IMR-90 (cell line): Measurements from ENCODE around the gene DTX1. TPM values are rescaled to one million over a fixed set of nuclear protein-coding genes. Genes with fewer than 3 reads are reported as not detected.

Experiments used
- ATAC-seq: fragments of 200-7000 bp; cut with Tn5 transposase; 2 replicates; pipeline ENCODE4 v1.9.1; 2020; ENCODE audit warnings: low read depth, mild to moderate bottlenecking, moderate library complexity
- BruUV-seq: library from RNA; stranded (reverse); fragments of 400-500 nt; replicated peaks from 2 replicates; lab custom pipeline; 2021; lab: Mats Ljungman, UMichigan
- CTCF ChIA-PET: fragments of 300-600 bp; formaldehyde crosslinking; extraction: SDS; loops from one replicate; lab custom pipeline; 2021; ENCODE audit warnings: antibody characterized with exemption; lab: Yijun Ruan, JAX
- POLR2A ChIA-PET: fragments of 300-600 bp; sonication (Branson Sonifier 250); formaldehyde crosslinking; loops from one replicate; lab custom pipeline; 2022; ENCODE audit warnings: antibody characterized with exemption; ENCODE audit not compliant: unreplicated experiment; lab: Charles Lee
- DNase-seq: peaks from one replicate; pipeline ENCODE4 v3.0.0; 2013
- H2AFZ ChIP-seq: replicated peaks from 2 replicates; pipeline ENCODE3; 2013; ENCODE audit warnings: low read length, mild to moderate bottlenecking; ENCODE audit not compliant: poor library complexity
- H2AK5ac ChIP-seq: 2 replicates; pipeline ENCODE4 v1.6.1; 2013; ENCODE audit warnings: low read depth, low read length, inconsistent platforms
- H2AK9ac ChIP-seq: replicated peaks from 2 replicates; pipeline ENCODE3; 2013; ENCODE audit warnings: mild to moderate bottlenecking, low read depth, low read length, moderate library complexity; ENCODE audit not compliant: poor library complexity
- H2BK120ac ChIP-seq: 2 replicates; pipeline ENCODE4 v1.6.1; 2013; ENCODE audit warnings: low read depth, low read length, inconsistent platforms
- H2BK15ac ChIP-seq: 3 replicates; pipeline ENCODE4 v1.6.1; 2013; ENCODE audit warnings: low read depth, low read length, inconsistent platforms
- H2BK20ac ChIP-seq: 2 replicates; pipeline ENCODE4 v1.6.1; 2013; ENCODE audit warnings: low read depth, mild to moderate bottlenecking, inconsistent platforms, low read length, moderate library complexity
- H2BK5ac ChIP-seq: 2 replicates; pipeline ENCODE4 v1.6.1; 2013; ENCODE audit warnings: mild to moderate bottlenecking, low read depth, low read length, inconsistent platforms; ENCODE audit not compliant: poor library complexity, severe bottlenecking
- H3K14ac ChIP-seq: replicated peaks from 2 replicates; pipeline ENCODE4 v1.6.1; 2013; ENCODE audit warnings: low read depth, low read length, inconsistent platforms
- H3K18ac ChIP-seq: 2 replicates; pipeline ENCODE4 v1.6.1; 2013; ENCODE audit warnings: low read depth, low read length, control low read depth
- H3K23ac ChIP-seq: 2 replicates; pipeline ENCODE4 v1.6.1; 2013; ENCODE audit warnings: low read depth, low read length, inconsistent platforms
- H3K27ac ChIP-seq: 2 replicates; pipeline ENCODE4 v1.5.1; 2013; ENCODE audit warnings: mild to moderate bottlenecking, control low read depth, low read length; ENCODE audit not compliant: insufficient read depth
- H3K27me3 ChIP-seq: 2 replicates; pipeline ENCODE4 v1.6.1; 2013; ENCODE audit warnings: low read length; ENCODE audit not compliant: control insufficient read depth, insufficient read depth
- H3K36me3 ChIP-seq: 2 replicates; pipeline ENCODE4 v1.6.1; 2013; ENCODE audit warnings: low read length, mixed read lengths; ENCODE audit not compliant: control insufficient read depth, insufficient read depth
- H3K4ac ChIP-seq: 2 replicates; pipeline ENCODE4 v1.6.1; 2013; ENCODE audit warnings: low read depth, low read length, inconsistent platforms
- H3K4me1 ChIP-seq: 2 replicates; pipeline ENCODE4 v1.6.1; 2013; ENCODE audit warnings: low read length, mixed read lengths; ENCODE audit not compliant: control insufficient read depth, insufficient read depth
- H3K4me2 ChIP-seq: 2 replicates; pipeline ENCODE4 v1.6.1; 2013; ENCODE audit warnings: low read depth, mild to moderate bottlenecking, control low read depth, low read length, moderate library complexity
- H3K4me3 ChIP-seq: 2 replicates; pipeline ENCODE4 v1.5.1; 2013; ENCODE audit warnings: low read depth, mild to moderate bottlenecking, control low read depth, low read length, moderate library complexity; ENCODE audit not compliant: insufficient read depth
- H3K56ac ChIP-seq: 2 replicates; pipeline ENCODE4 v1.6.1; 2013; ENCODE audit warnings: low read length, inconsistent platforms; ENCODE audit not compliant: insufficient read depth; ENCODE audit errors: extremely low read depth
- H3K79me1 ChIP-seq, 2 experiments: 2 replicates each; pipeline ENCODE4 v1.6.1; 2013; ENCODE audit warnings: low read length in 2 of 2, inconsistent platforms in 1 of 2, low read depth in 1 of 2
- H3K9ac ChIP-seq: 2 replicates; pipeline ENCODE4 v1.6.1; 2013; ENCODE audit warnings: low read depth, low read length, control low read depth
- H3K9me1 ChIP-seq: 2 replicates; pipeline ENCODE4 v1.6.1; 2013; ENCODE audit warnings: low read length, inconsistent platforms; ENCODE audit not compliant: insufficient read depth
- H3K9me3 ChIP-seq: 2 replicates; pipeline ENCODE4 v1.6.1; 2013; ENCODE audit warnings: low read length; ENCODE audit not compliant: control insufficient read depth, insufficient read depth
- H4K20me1 ChIP-seq: 2 replicates; pipeline ENCODE4 v1.6.1; 2013; ENCODE audit warnings: low read length, inconsistent platforms; ENCODE audit not compliant: insufficient read depth
- H4K5ac ChIP-seq: 2 replicates; pipeline ENCODE4 v1.6.1; 2013; ENCODE audit warnings: mild to moderate bottlenecking, low read depth, low read length, control low read depth
- H4K8ac ChIP-seq, 2 experiments: 2 replicates each; pipeline ENCODE4 v1.6.1; 2013; ENCODE audit warnings: low read depth in 2 of 2, low read length in 2 of 2, control low read depth in 1 of 2, inconsistent platforms in 1 of 2
- H4K91ac ChIP-seq: 2 replicates; pipeline ENCODE4 v1.6.1; 2013; ENCODE audit warnings: low read depth, low read length, inconsistent platforms; ENCODE audit not compliant: insufficient read depth
- SMC3 ChIP-seq: fragments of 150-350 bp; IDR thresholded peaks from 2 replicates; pipeline ENCODE4 v1.6.1; 2016; ENCODE audit warnings: low read depth, mild to moderate bottlenecking, antibody characterized with exemption, low read length, moderate library complexity
- WGBS, 2 experiments: methylation state at CpG; one replicate each; pipeline versions ENCODE4 v1.1.5 to v1.1.7; 2013; ENCODE audit warnings: missing lambda C conversion rate in 2 of 2; ENCODE audit not compliant: insufficient read length in 1 of 2; ENCODE audit errors: extremely low coverage in 2 of 2; 5-methylcytosine and 5-hydroxymethylcytosine counted together
- dilution Hi-C: fragments of 300-500 bp; cut with HindIII; formaldehyde crosslinking; loops from one replicate; pipeline ENCODE4 v1.14.3; 2018; ENCODE audit warnings: low sequenced_read_pairs; ENCODE audit not compliant: unreplicated experiment
- in situ Hi-C: fragments of 300-500 bp; cut with MboI; formaldehyde crosslinking; loops from 3 replicates; pipeline ENCODE4 v1.14.3; 2019; ENCODE audit warnings: low sequenced_read_pairs, inconsistent platforms, mixed read lengths
- intact Hi-C: fragments of 100-400 bp; cut with micrococcal nuclease; formaldehyde crosslinking; loops from 2 replicates; pipeline ENCODE4 v1.10.0; 2022
- polyA plus RNA-seq, 3 experiments: library from polyadenylated mRNA; depleted of rRNA; stranded (reverse); fragments of >200 nt; gene quantifications; 2 replicates each; pipeline ENCODE4 v1.2.3, GENCODE V29; 2012; ENCODE audit warnings: low replicate concordance in 1 of 3
- total RNA-seq: library from RNA; depleted of rRNA; stranded (reverse); fragments of >200 nt; gene quantifications from 2 replicates; pipeline ENCODE4 v1.2.3, GENCODE V29; 2012

DTX1 gene
- total and polyA plus RNA-seq, 2 of the 4 experiments (the other 2 are of a cell fraction), result not detected

DNA sequence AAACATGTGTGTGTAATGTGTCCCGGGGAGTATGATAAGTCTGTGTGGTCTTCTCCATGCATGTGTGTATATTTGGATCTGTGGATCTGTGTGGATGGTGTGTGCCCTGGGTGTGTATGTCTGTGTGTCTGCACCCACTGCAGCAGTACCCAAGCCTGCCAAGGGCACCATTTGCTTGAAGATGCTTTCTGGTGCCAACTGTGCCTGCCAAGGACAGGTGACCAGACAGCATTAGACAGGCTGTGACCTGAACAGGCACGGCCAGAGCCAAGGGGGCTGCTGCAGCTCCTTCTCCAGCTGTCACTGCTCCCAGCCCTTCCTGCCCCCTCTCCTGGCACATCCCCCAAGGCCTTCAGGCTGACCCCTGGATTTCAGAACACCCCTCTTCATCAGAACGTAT, 35.0 kb downstream of the DTX1 start:
- no peaks in the 10 kb centered on the region for H3K36me3 ChIP-seq
- no peak overlapping the region for H2BK5ac ChIP-seq
- no peaks in the 10 kb centered on the region for H3K9me3 ChIP-seq
- no peak overlapping the region for H4K91ac ChIP-seq
- no peaks in the 10 kb centered on the region for H4K20me1 ChIP-seq
- no peak overlapping the region for H3K27ac ChIP-seq
- no peaks in the 10 kb centered on the region for H3K79me1 ChIP-seq
- no peak overlapping the region for H2BK120ac ChIP-seq
- no peak overlapping the region for H3K56ac ChIP-seq
- H2BK20ac ChIP-seq, result no peak overlapping the region
- no peak overlapping the region for H2AK9ac ChIP-seq
- H3K4me3 ChIP-seq, result no peak overlapping the region
- no peak overlapping the region for H4K5ac ChIP-seq
- in situ Hi-C loops (no loop called here), dilution Hi-C loops (no loop called here), intact Hi-C loops (no loop called here)
- no peak for DNase-seq
- no peak overlapping the region for H3K23ac ChIP-seq
- H3K14ac ChIP-seq, result no peak overlapping the region
- no peak for TF ChIP-seq SMC3
- ATAC-seq, result no peak
- POLR2A ChIA-PET, result no interaction called here
- H3K18ac ChIP-seq, result no peak overlapping the region
- CTCF ChIA-PET, result no interaction called here
- no peak overlapping the region for H3K4ac ChIP-seq
- no peak overlapping the region for H3K9ac ChIP-seq
- no TSS peak for BruUV-seq
- H3K4me1 ChIP-seq, result no peaks in the 10 kb centered on the region
- no peaks in the 10 kb centered on the region for H3K9me1 ChIP-seq
- H3K27me3 ChIP-seq, result peaks cover 10% of the 10 kb centered on the region; the same call in 1 of the 2 replicates
- H2AK5ac ChIP-seq, result no peak overlapping the region
- H2AFZ ChIP-seq, result no peak overlapping the region
- no peak overlapping the region for H4K8ac ChIP-seq
- no peak overlapping the region for H3K4me2 ChIP-seq
- 14% methylated on average over 1 of the region's 3 CpGs; no CpG with 5 or more reads in 1 of the 2 experiments for WGBS, 2 experiments
- H2BK15ac ChIP-seq, result no peak overlapping the region
